ENCODE measurements around the gene MED9.

DNA sequence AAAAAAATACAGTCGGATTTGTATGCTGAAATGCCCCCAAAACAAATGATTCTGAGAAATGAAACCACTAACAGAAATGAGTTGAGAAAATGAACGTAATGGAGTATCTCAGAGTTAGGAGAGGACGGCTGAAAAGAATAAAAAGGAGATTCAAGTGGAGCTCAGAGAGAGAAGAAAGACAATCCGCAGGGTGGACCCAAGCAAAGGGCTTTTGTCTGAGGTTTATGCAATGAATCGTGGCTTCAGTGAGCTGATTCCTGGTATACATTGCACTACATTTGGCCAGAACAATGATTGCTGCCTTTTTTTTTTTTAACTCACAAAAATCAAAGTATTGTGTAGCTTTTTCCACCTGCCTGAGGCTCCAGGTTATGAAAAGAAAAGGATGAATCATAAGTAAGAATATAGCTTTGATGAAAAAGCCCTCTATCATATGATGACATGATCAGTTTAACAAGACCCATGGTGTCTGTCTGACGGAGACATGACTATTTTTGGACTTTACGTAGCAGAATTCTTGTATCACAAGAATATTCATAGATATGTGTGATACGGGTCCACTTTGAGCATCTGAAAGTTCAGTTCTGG is 4.4 kb upstream of the MED9 start:
- TF ChIP-seq EP300 (IDR thresholded peaks at IDR 0.05), result no peak
- TF ChIP-seq, protein P1, sequence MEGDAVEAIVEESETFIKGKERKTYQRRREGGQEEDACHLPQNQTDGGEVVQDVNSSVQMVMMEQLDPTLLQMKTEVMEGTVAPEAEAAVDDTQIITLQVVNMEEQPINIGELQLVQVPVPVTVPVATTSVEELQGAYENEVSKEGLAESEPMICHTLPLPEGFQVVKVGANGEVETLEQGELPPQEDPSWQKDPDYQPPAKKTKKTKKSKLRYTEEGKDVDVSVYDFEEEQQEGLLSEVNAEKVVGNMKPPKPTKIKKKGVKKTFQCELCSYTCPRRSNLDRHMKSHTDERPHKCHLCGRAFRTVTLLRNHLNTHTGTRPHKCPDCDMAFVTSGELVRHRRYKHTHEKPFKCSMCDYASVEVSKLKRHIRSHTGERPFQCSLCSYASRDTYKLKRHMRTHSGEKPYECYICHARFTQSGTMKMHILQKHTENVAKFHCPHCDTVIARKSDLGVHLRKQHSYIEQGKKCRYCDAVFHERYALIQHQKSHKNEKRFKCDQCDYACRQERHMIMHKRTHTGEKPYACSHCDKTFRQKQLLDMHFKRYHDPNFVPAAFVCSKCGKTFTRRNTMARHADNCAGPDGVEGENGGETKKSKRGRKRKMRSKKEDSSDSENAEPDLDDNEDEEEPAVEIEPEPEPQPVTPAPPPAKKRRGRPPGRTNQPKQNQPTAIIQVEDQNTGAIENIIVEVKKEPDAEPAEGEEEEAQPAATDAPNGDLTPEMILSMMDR (IDR thresholded peaks at IDR 0.05), result no peak
